ACC112 (cell line): ENCODE results near the gene PFN1.

Experiments used
- H2AFZ ChIP-seq: fragments of 200-600 bp; sonication (generic); one replicate; pipeline ENCODE4 v1.6.0; 2017; ENCODE audit warnings: antibody characterized with exemption, low read length; ENCODE audit not compliant: unreplicated experiment
- H3K27ac ChIP-seq: fragments of 200-600 bp; sonication (generic); 2 replicates; pipeline ENCODE4 v1.5.1; 2014; ENCODE audit warnings: low read depth, mild to moderate bottlenecking, antibody characterized with exemption, low read length, moderate library complexity
- H3K27me3 ChIP-seq: fragments of 200-600 bp; sonication (generic); 2 replicates; pipeline ENCODE4 v1.6.1; 2014; ENCODE audit warnings: mild to moderate bottlenecking, antibody characterized with exemption, low read length, moderate library complexity, mixed read lengths; ENCODE audit not compliant: insufficient read depth
- H3K36me3 ChIP-seq: fragments of 200-600 bp; sonication (generic); 2 replicates; pipeline ENCODE4 v1.6.1; 2016; ENCODE audit warnings: mild to moderate bottlenecking, antibody characterized with exemption, low read length, moderate library complexity, mixed read lengths; ENCODE audit not compliant: insufficient read depth
- H3K4me1 ChIP-seq: fragments of 200-600 bp; sonication (generic); one replicate; pipeline ENCODE4 v1.6.1; 2016; ENCODE audit warnings: low read length, mixed read lengths; ENCODE audit not compliant: insufficient read depth, unreplicated experiment, control insufficient read depth
- H3K4me3 ChIP-seq: fragments of 200-600 bp; sonication (generic); 2 replicates; pipeline ENCODE4 v1.5.1; 2014; ENCODE audit warnings: mild to moderate bottlenecking, low read depth, low read length
- H3K79me2 ChIP-seq: fragments of 200-600 bp; sonication (generic); one replicate; pipeline ENCODE4 v1.6.0; 2016; ENCODE audit warnings: low read length; ENCODE audit not compliant: control insufficient read depth, unreplicated experiment, insufficient read depth

The PFN1 gene

GRCh38 chr17:4901648-4902344 is 46.5 kb downstream of the PFN1 start:
- Histone ChIP-seq H3K27ac (no peak overlapping the region), H3K4me1 (no peaks in the 10 kb centered on the region)

GRCh38 chr17:4901108-4901647 is 47.2 kb downstream of the PFN1 start:
- no peak overlapping the region for H2AFZ ChIP-seq
- no peaks in the 10 kb centered on the region for H3K27me3 ChIP-seq
- no peak overlapping the region for H3K4me3 ChIP-seq
- peaks cover 5% of the 10 kb centered on the region; the same call in 1 of the 2 replicates for H3K36me3 ChIP-seq
- no peak overlapping the region for H3K27ac ChIP-seq
- H3K4me1 ChIP-seq: no peaks in the 10 kb centered on the region
- no peaks in the 10 kb centered on the region for H3K79me2 ChIP-seq

More at GRCh38 chr17:4901648-4902344, 46.5 kb downstream of the PFN1 start:
- H3K27me3 ChIP-seq: no peaks in the 10 kb centered on the region
- no peak overlapping the region for H3K4me3 ChIP-seq
- peaks cover 5% of the 10 kb centered on the region; the same call in 1 of the 2 replicates for H3K36me3 ChIP-seq
- no peaks in the 10 kb centered on the region for H3K79me2 ChIP-seq
- H2AFZ ChIP-seq: no peak overlapping the region

- H3K27ac ChIP-seq: no peak overlapping the region
- no peak overlapping the region; the same call in 1 of the 2 replicates for H3K4me3 ChIP-seq
Measured at GRCh38 chr17:4900231-4901107, 47.9 kb downstream of the PFN1 start.

GRCh38 chr17:4899341-4900230 is 48.7 kb downstream of the PFN1 start, which contains the start of gene C17orf107:
Gene C17orf107, plus strand, starts transcription at chr17:4899536. Its CDS starts 227 bp downstream, at chr17:4899763.
- Histone ChIP-seq H3K27me3 (no peaks in the 10 kb centered on the region), H3K4me1 (no peaks in the 10 kb centered on the region), H3K4me3 (peak within 1 kb of the TSS; percentile 70), H3K36me3 (peaks cover 5% of the 10 kb centered on the region; the same call in 1 of the 2 replicates), H3K79me2 (no peaks in the 10 kb centered on the region), H3K27ac (no peak within 1 kb of the TSS), H2AFZ (no peak within 1 kb of the TSS)

More at GRCh38 chr17:4900231-4901107, 47.9 kb downstream of the PFN1 start:
- no peaks in the 10 kb centered on the region for H3K27me3 ChIP-seq
- no peaks in the 10 kb centered on the region for H3K4me1 ChIP-seq
- H3K36me3 ChIP-seq: peaks cover 5% of the 10 kb centered on the region; the same call in 1 of the 2 replicates
- H2AFZ ChIP-seq: no peak overlapping the region
- no peaks in the 10 kb centered on the region for H3K79me2 ChIP-seq

- no peaks in the 10 kb centered on the region for H3K27me3 ChIP-seq
- H3K4me1 ChIP-seq: no peaks in the 10 kb centered on the region
- H3K4me3 ChIP-seq: peak overlapping the region; percentile 70
- no peaks in the 10 kb centered on the region for H3K79me2 ChIP-seq
- peaks cover 7% of the 10 kb centered on the region; the same call in 1 of the 2 replicates for H3K36me3 ChIP-seq
- H3K27ac ChIP-seq: no peak overlapping the region
- no peak overlapping the region for H2AFZ ChIP-seq
Measured at GRCh38 chr17:4898927-4899326, 49.4 kb downstream of the PFN1 start.

GRCh38 chr17:4898351-4898750 is 50.0 kb downstream of the PFN1 start:
- Histone ChIP-seq H3K79me2 (no peaks in the 10 kb centered on the region), H2AFZ (no peak overlapping the region), H3K27me3 (no peaks in the 10 kb centered on the region), H3K36me3 (peaks cover 7% of the 10 kb centered on the region; the same call in 1 of the 2 replicates), H3K4me1 (no peaks in the 10 kb centered on the region), H3K27ac (no peak overlapping the region), H3K4me3 (no peak overlapping the region)

- Histone ChIP-seq H3K4me1 (no peaks in the 10 kb centered on the region), H3K27ac (no peak overlapping the region), H2AFZ (no peak overlapping the region), H3K27me3 (no peaks in the 10 kb centered on the region), H3K4me3 (no peak overlapping the region), H3K79me2 (no peaks in the 10 kb centered on the region), H3K36me3 (peaks cover 7% of the 10 kb centered on the region; the same call in 1 of the 2 replicates)
Measured at GRCh38 chr17:4897785-4898184, 50.5 kb downstream of the PFN1 start.

GRCh38 chr17:4897198-4897687 is 51.1 kb downstream of the PFN1 start:
- H3K4me3 ChIP-seq: no peak overlapping the region
- H3K79me2 ChIP-seq: no peaks in the 10 kb centered on the region
- peaks cover 7% of the 10 kb centered on the region; the same call in 1 of the 2 replicates for H3K36me3 ChIP-seq
- H3K27me3 ChIP-seq: no peaks in the 10 kb centered on the region
- H3K27ac ChIP-seq: no peak overlapping the region
- no peak overlapping the region for H2AFZ ChIP-seq
- H3K4me1 ChIP-seq: no peaks in the 10 kb centered on the region

GRCh38 chr17:4896332-4897197 is 51.8 kb downstream of the PFN1 start:
- no peaks in the 10 kb centered on the region for H3K79me2 ChIP-seq
- H3K36me3 ChIP-seq: peaks cover 7% of the 10 kb centered on the region; the same call in 1 of the 2 replicates
- H3K27ac ChIP-seq: no peak overlapping the region
- H3K4me1 ChIP-seq: no peaks in the 10 kb centered on the region
- no peak overlapping the region for H2AFZ ChIP-seq
- no peak overlapping the region for H3K4me3 ChIP-seq
- no peaks in the 10 kb centered on the region for H3K27me3 ChIP-seq
